Neuron (in vitro differentiated cells): ENCODE results near the gene HPSE2.

Source experiments
- H2AFZ ChIP-seq: one replicate; pipeline ENCODE4 v1.6.1; 2013; ENCODE audit warnings: low read depth, mild to moderate bottlenecking, inconsistent platforms, low read length, moderate library complexity
- H3K27me3 ChIP-seq: one replicate; pipeline ENCODE4 v1.6.1; 2013; ENCODE audit warnings: low read length; ENCODE audit not compliant: insufficient read depth
- H3K36me3 ChIP-seq: one replicate; pipeline ENCODE4 v1.6.1; 2013; ENCODE audit warnings: low read length; ENCODE audit not compliant: insufficient read depth
- H3K4me1 ChIP-seq: one replicate; pipeline ENCODE4 v1.6.1; 2013; ENCODE audit warnings: low read length; ENCODE audit not compliant: insufficient read depth
- H3K4me3 ChIP-seq: 2 replicates; pipeline ENCODE4 v1.5.1; 2013; ENCODE audit warnings: mild to moderate bottlenecking, low read length, moderate library complexity
- H3K9me3 ChIP-seq: one replicate; pipeline ENCODE4 v1.6.1; 2013; ENCODE audit warnings: low read length

The HPSE2 gene

DNA sequence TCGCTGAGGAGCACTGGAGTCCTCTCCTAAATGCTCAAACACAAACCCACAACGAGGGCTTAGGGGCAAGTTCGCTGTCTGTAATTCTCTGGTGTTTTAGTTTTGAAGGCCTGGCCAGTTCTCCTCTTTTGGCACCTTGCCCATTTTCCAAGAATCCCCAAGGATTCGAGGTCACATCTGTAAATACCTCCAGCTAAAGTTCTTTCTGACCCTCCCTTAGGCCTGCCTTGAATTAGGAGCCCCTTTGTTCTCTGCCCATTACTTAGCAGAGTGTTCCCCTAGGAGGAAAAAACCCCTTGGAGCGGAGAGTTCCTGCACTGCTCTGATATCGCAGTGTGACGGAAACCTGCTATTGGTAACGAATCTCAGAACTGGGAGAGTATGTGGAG, 819.9 kb downstream of the HPSE2 start:
- peaks cover 3% of the 10 kb centered on the region for H3K4me1 ChIP-seq
- H3K27me3 ChIP-seq: no peaks in the 10 kb centered on the region
- H3K4me3 ChIP-seq: no peak overlapping the region
- H2AFZ ChIP-seq: no peak overlapping the region
- no peaks in the 10 kb centered on the region for H3K9me3 ChIP-seq
- peaks cover 11% of the 10 kb centered on the region for H3K36me3 ChIP-seq

DNA sequence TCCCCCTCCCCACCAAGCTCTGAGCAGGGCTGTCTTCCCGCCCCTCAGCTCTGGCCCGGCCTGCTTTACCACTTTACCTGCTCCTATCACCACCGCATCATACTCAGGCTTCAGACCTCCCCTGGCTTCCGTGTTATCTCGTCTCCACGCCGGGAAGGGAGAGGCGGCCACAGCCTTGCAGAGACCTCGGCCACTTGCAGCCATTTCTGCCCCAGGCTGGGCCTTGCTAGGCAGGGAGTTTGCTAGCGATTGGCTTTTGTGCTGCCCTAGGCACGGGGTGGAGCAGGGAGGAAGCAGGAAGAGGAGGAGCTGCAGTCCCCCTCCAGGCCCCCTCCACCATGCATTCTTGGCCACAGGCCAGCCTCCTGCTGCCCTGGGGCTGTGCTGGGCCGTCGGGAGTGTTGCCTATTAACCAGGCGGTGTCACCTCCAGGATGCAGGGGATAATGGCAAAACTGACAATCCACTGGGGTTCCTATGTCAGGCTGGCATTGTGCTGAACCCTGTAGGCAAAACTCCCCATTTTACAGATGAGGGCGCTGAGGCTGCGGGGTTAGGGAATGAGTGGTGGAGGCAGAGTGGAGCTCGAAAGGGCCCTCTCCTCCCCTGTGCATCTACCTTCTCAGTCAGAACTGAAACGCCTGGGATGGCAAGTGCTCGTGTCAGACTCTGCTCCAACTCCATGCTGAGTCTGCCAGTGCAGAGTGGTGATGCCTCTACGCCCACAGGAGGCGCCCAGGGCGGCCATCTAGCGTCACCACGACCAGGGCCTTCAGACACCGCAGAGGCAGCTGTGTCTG, 820.5 kb downstream of the HPSE2 start, which contains the start of gene PYROXD2:
Gene PYROXD2 (minus strand): TSS at position 251 of the 799 bp plus-strand sequence. CDS start 47 bp downstream, at position 204.
- H3K4me1 ChIP-seq: peaks cover 3% of the 10 kb centered on the region
- H3K36me3 ChIP-seq: peaks cover 11% of the 10 kb centered on the region
- H2AFZ ChIP-seq: no peak within 1 kb of the TSS
- no peaks in the 10 kb centered on the region for H3K27me3 ChIP-seq
- peak within 1 kb of the TSS; percentile 58 for H3K4me3 ChIP-seq
- H3K9me3 ChIP-seq: no peaks in the 10 kb centered on the region

DNA sequence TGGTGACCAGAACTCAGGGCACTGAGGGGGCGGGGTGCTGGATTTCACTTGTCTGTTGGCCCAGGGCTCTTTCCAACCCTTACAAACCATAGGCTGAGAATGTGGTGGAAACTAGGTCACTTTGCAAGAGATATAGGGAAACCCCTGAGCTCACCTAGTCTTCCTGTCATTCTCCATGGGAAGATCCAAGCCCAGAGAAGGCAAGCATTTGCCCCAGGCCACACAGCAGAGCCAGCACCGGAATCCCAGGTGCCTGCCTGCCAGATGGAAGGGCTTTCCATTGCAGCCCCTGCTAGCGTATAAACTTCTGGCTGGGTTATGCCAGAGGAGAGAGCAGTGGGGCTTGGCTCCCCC, 821.1 kb downstream of the HPSE2 start:
- Histone ChIP-seq H3K4me3 (peak overlapping the region; percentile 58), H2AFZ (no peak overlapping the region), H3K36me3 (peaks cover 8% of the 10 kb centered on the region), H3K9me3 (no peaks in the 10 kb centered on the region), H3K27me3 (no peaks in the 10 kb centered on the region), H3K4me1 (peaks cover 3% of the 10 kb centered on the region)

DNA sequence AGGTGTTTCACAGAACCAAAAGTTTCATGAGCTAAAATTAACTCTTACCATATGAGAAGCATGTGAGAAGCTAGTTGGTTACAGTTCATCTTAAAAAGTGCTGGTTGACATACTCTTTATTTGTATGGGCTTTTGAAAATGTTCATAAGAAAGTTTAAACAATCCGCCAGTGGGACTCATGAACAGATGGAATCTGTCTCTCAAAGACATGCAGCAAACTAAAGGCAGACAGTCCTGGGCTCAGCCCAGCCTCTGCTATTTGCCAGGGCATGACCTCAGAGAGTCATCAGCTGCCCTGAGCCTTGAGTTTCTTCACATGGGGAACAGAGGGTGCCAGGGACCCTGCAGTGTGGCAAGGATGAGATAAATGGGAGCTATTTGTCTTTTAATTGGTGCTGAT, 823.9 kb downstream of the HPSE2 start:
- Histone ChIP-seq H3K9me3 (no peaks in the 10 kb centered on the region), H3K4me3 (no peak overlapping the region), H3K27me3 (no peaks in the 10 kb centered on the region), H3K4me1 (peaks cover 3% of the 10 kb centered on the region), H3K36me3 (no peaks in the 10 kb centered on the region), H2AFZ (no peak overlapping the region)

DNA sequence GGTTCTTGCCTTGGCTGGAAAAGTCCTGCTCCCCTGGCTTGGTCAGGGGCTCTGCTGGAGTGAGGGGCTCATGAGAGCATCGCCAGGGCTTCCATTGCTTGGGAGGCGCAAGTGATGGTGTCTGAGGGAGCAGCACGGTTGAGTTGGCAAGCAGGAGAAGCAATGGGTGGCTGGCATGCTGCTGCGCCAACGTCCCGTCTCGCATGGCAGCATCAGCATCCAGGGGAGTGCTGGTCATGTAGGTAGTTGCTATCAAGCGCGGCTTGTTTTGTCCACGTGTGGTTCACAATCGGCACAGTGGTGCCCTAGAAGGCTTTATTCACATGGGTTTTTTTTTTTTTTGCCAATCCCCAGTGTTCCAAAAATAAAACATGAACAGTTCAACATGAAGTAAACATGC, 824.5 kb downstream of the HPSE2 start:
- Histone ChIP-seq H3K36me3 (no peaks in the 10 kb centered on the region), H3K27me3 (no peaks in the 10 kb centered on the region), H3K4me3 (no peak overlapping the region), H3K4me1 (peaks cover 3% of the 10 kb centered on the region), H3K9me3 (no peaks in the 10 kb centered on the region), H2AFZ (no peak overlapping the region)

DNA sequence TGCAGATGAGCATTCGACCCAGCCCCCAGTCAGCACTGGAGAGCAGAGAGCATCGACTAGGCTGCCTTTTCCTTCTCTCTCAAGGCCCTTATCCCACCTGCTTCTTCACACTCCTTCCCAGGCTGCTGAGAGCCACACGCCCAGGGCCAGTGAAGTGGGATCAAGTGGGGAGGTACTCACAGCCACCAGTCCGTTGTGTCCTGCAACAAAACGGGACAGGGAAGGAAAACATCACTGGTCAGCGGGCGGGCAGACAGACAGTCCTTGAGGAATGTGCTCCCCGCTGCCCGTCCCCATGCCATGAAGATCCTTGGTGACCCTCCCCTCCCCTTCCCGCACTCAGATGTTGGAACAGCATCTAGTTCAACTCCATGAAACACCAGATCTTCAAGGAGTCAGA, 824.9 kb downstream of the HPSE2 start:
- H3K36me3 ChIP-seq: no peaks in the 10 kb centered on the region
- H3K9me3 ChIP-seq: no peaks in the 10 kb centered on the region

DNA sequence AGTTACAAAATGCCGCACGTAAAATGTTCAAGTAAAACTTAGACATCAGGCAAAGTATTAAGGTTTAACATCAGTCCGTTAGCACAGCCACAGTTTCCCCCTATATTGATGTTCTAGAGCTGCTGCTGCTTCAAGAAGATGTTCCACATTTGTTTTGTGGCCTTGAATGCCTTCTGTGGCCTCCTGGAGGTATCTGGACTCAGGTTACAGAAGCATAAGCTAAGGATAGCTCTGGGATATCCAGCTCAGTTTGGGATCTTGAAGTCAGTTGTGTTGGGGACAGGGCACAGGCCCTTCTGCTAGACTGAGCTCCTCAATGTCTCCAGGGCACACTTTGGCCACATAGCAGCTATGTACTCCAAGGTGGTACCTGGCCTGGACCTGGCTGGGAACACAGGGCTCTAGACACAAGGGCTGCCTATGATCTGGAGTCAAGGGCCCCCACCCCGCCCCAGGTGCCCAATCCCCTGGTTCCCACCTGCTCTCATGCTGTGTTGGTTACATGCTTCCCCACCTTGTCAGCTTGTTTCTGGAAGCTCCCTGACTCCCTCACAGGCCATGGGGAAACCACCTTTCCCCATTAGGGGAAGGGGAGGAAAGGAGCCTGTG, 825.4 kb downstream of the HPSE2 start:
- Histone ChIP-seq H3K4me3 (no peak overlapping the region), H3K4me1 (peaks cover 3% of the 10 kb centered on the region), H3K27me3 (no peaks in the 10 kb centered on the region), H2AFZ (no peak overlapping the region), H3K9me3 (no peaks in the 10 kb centered on the region), H3K36me3 (no peaks in the 10 kb centered on the region)

More for the DNA sequence above, 824.9 kb downstream of the HPSE2 start:
- no peak overlapping the region for H2AFZ ChIP-seq
- H3K4me3 ChIP-seq: no peak overlapping the region
- no peaks in the 10 kb centered on the region for H3K27me3 ChIP-seq
- peaks cover 3% of the 10 kb centered on the region for H3K4me1 ChIP-seq

DNA sequence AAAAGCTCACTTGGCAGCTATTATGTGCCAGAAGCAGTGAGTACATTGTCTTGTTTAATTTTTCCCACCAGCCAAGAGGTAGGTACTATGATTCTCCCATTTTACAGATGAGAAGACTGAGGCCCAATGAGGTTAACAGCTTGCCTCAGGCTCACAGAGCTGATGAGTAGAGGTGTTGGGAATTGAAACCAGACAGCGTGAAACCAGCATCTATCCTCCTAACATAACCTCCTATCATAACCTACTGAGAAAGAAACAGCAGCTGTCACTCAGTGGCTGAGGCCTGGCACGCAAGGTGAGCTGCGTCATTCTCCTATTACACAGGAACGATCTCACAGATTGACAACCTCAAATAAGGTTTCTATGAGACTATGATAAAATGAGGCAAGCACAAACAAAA, 826.9 kb downstream of the HPSE2 start:
- Histone ChIP-seq H3K4me1 (no peaks in the 10 kb centered on the region), H3K9me3 (no peaks in the 10 kb centered on the region), H3K4me3 (no peak overlapping the region), H3K27me3 (no peaks in the 10 kb centered on the region), H3K36me3 (no peaks in the 10 kb centered on the region), H2AFZ (no peak overlapping the region)

DNA sequence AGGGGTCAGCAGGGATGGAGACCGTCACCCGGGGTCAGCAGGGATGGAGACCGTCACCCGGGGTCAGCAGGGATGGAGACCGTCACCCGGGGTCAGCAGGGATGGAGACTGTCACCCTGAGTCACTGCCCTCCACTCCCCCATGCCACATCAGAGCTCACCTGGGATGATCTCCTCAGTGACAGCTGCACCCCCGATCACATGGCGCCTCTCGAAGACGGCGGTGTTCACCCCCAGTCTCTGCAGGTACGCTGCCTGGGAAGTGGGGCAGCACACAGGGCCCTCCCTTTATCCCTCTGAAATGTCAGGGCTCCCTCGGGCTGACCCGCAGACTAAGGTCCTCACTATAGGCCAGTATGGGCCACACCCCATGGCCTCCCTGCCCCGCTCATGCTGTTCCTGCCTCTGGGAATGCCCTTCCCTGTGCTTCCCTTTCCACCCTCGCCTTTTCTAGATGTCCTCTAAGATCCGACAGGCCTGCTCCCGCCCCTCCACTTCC, 827.9 kb downstream of the HPSE2 start:
- no peaks in the 10 kb centered on the region for H3K4me1 ChIP-seq
- no peak overlapping the region for H2AFZ ChIP-seq
- H3K27me3 ChIP-seq: no peaks in the 10 kb centered on the region
- no peaks in the 10 kb centered on the region for H3K36me3 ChIP-seq
- H3K4me3 ChIP-seq: no peak overlapping the region
- H3K9me3 ChIP-seq: no peaks in the 10 kb centered on the region
